ENCODE results near the gene KRT7. TPM values are rescaled to one million over a fixed set of nuclear protein-coding genes. Genes with fewer than 3 reads are reported as not detected.

The KRT7 gene
- total and polyA plus RNA-seq, 2 donors (not counting 3 experiments of a cell fraction or from before 2014, with no cell fraction given) = 120 to 293 TPM

DNA sequence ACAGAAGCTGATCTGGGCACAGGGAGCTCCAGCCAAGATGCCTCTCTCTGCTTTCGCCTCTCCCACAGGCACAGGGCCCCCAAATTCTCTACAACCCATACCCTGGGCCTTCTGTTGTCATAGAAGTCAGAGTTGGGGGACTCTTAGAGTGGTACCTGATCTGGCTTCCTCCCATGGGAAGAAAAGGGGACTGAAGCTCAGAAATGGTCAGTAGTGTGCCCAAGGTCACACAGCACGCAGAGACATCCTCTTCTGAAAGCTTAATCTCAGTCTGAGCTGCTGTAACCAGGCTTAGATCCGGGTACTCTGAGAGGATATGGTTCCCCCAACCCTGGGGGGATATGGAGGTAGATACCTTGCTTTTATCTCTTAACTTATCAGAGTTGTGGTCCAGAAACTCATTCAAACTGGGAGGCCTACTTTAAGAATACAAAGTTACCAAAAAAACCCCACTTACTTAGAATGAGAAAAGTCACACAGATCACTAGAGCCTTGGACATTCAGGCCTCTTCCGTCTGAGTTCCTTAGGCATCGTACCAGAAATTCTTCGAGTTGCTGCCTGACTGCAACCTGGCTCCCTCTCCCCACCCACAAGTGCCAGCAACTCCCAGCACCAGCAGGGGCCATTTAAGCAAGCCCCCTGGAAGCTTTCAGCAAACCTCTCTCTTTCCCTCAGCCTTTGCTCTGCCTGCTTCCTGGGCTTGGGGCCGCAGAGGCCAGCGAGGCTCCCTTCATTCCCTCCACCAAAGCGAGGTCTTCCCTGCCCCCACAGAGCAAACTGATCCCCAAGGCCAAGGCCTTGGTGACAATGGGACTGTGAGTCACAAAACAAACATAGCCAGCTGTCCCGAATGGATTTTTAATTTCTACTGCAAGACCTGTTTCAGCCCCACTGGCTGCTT, 13.9 kb downstream of the KRT7 start:
- no peak overlapping the region for H2AFZ ChIP-seq (ENCODE audit: low read depth, low read length)
- H3K9me1 ChIP-seq (replicated peaks; ENCODE audit: control insufficient read depth, extremely low read depth, insufficient read depth, low read length) = no peaks in the 10 kb centered on the region
- H3K9ac ChIP-seq (replicated peaks; ENCODE audit: extremely low read depth, insufficient read depth, low read length) = no peak overlapping the region
- CTCF ChIA-PET = interaction anchor here (0.8 to 1.9 kb wide), 6 partner anchors 11 to 92 kb away, joined by 3 to 5 read pairs (median 4); partner anchors contain the start of gene KRT7
- FAIRE-seq (peak; percentile 56), DNase-seq (ENCODE audit: low read depth, low spot score) (no peak)
- POLR2A ChIA-PET = no interaction called here
- no peaks in the 10 kb centered on the region for H4K20me1 ChIP-seq (replicated peaks; ENCODE audit: control insufficient read depth, extremely low read depth, insufficient read depth, low read length)
- TF ChIP-seq EZH2 (IDR thresholded peaks at IDR 0.05; ENCODE audit: borderline replicate concordance, low read depth, low read length, severe bottlenecking) (no peak), POLR2A (IDR thresholded peaks at IDR 0.05; ENCODE audit: low read depth, low read length) (peak; percentile 30), POLR2AphosphoS5 (IDR thresholded peaks at IDR 0.05; ENCODE audit: insufficient read depth, low read depth, low read length) (peak; percentile 17), MYC (IDR thresholded peaks at IDR 0.05; ENCODE audit: low read depth, low read length) (no peak), FOS (IDR thresholded peaks at IDR 0.05; ENCODE audit: borderline replicate concordance, insufficient read depth, low read length) (peak; percentile 32), JUN (IDR thresholded peaks at IDR 0.05; ENCODE audit: borderline replicate concordance, insufficient read depth, insufficient read length, low read depth) (no peak), GATA2 (IDR thresholded peaks at IDR 0.05; ENCODE audit: insufficient read depth, insufficient read length, low read depth, low read length) (no peak)
- TF ChIP-seq, protein P1, sequence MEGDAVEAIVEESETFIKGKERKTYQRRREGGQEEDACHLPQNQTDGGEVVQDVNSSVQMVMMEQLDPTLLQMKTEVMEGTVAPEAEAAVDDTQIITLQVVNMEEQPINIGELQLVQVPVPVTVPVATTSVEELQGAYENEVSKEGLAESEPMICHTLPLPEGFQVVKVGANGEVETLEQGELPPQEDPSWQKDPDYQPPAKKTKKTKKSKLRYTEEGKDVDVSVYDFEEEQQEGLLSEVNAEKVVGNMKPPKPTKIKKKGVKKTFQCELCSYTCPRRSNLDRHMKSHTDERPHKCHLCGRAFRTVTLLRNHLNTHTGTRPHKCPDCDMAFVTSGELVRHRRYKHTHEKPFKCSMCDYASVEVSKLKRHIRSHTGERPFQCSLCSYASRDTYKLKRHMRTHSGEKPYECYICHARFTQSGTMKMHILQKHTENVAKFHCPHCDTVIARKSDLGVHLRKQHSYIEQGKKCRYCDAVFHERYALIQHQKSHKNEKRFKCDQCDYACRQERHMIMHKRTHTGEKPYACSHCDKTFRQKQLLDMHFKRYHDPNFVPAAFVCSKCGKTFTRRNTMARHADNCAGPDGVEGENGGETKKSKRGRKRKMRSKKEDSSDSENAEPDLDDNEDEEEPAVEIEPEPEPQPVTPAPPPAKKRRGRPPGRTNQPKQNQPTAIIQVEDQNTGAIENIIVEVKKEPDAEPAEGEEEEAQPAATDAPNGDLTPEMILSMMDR (IDR thresholded peaks at IDR 0.05; ENCODE audit: extremely low read depth in 1 of 2, insufficient read depth in 1 of 2, low read depth in 1 of 2, low read length in 2 of 2) = no peak
- TF ChIP-seq, protein P2, sequence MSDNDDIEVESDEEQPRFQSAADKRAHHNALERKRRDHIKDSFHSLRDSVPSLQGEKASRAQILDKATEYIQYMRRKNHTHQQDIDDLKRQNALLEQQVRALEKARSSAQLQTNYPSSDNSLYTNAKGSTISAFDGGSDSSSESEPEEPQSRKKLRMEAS (IDR thresholded peaks at IDR 0.05; ENCODE audit: insufficient read depth, insufficient read length) = no peak
- intact Hi-C loops (cut with micrococcal nuclease) = no loop called here
- H3K4me1 ChIP-seq (ENCODE audit: control insufficient read depth, extremely low read depth, insufficient read depth, low read length) = peaks cover 23% of the 10 kb centered on the region
- no peak overlapping the region for H3K27ac ChIP-seq (ENCODE audit: insufficient read depth, low read depth, low read length)
- peaks cover 0 to 5% of the 10 kb centered on the region in 2 experiments for H3K36me3 ChIP-seq (ENCODE audit: control insufficient read depth in 2 of 2, extremely low read depth in 1 of 2, insufficient read depth in 2 of 2, low read length in 2 of 2)
- H3K27me3 ChIP-seq (ENCODE audit: control insufficient read depth in 2 of 2, insufficient read depth in 2 of 2, low read length in 2 of 2) = peaks cover 0 to 5% of the 10 kb centered on the region in 2 experiments
- no TSS peak for BruUV-seq (replicated peaks)
- no peaks in the 10 kb centered on the region for H3K9me3 ChIP-seq (replicated peaks; ENCODE audit: control insufficient read depth, insufficient read depth, low read length)
- H3K79me2 ChIP-seq (ENCODE audit: control insufficient read depth, insufficient read depth, low read length) = no peaks in the 10 kb centered on the region
- no peak overlapping the region for H3K4me2 ChIP-seq (ENCODE audit: insufficient read depth, low read length)
- dilution Hi-C loops (cut with MboI; ENCODE audit: extremely low pct_ligation_motif_present, low sequenced_read_pairs) = no loop called here
- H3K4me3 ChIP-seq (replicated peaks in 1 of 3; ENCODE audit: insufficient read depth in 1 of 3, low read depth in 1 of 3, low read length in 3 of 3) = no peak overlapping the region
